NT2/D1 (cell line): ENCODE results near the gene COMMD9.

Experiments used
- SUZ12 ChIP-seq: IDR thresholded peaks from 2 replicates; pipeline ENCODE4 v1.6.1; 2011; ENCODE audit not compliant: insufficient read length, insufficient read depth; ENCODE audit errors: extremely low read depth
- YY1 ChIP-seq: IDR thresholded peaks from 2 replicates; pipeline ENCODE4 v1.6.1; 2011; ENCODE audit not compliant: insufficient read length, insufficient read depth
- ZNF274 ChIP-seq: IDR thresholded peaks from 2 replicates; pipeline ENCODE4 v1.6.1; 2011; ENCODE audit warnings: mild to moderate bottlenecking, low read depth, low read length

DNA sequence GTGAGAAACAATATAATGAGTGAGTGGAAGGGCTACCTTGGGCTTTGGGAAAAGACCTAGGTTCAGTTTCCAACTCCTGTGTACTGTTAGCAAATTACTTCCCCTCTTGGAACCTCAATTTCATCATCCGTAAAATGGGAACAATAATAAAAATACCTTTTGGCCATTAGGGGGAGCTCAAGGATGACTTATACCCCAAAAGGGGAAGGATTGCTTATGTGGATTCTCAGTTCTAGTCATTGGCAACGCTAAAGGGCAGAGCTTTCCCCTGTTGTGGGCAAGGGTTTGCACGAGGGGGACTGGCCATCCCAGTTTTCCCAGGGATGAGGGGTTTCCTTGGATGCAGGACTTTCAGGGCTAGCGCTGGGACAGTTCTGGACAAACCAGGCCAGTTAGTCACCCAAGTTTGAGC is 3.1 kb upstream of the COMMD9 start:
- no peak for TF ChIP-seq YY1
- no peak for TF ChIP-seq ZNF274
- no peak for TF ChIP-seq SUZ12
